K562 (cell line): ENCODE results near the gene MXD3. TPM values are rescaled to one million over a fixed set of nuclear protein-coding genes. Genes with fewer than 3 reads are reported as not detected.
A peak's percentile ranks its signal among the peaks of the same experiment; 100 is the strongest.

Experiments used
- ATAC-seq: fragments of 200-7000 bp; cut with Tn5 transposase; 3 replicates; pipeline ENCODE4 v1.9.1; 2020; ENCODE audit warnings: moderate library complexity
- BruUV-seq: library from RNA; stranded (reverse); fragments of 400-500 nt; replicated peaks from 2 replicates; lab custom pipeline; 2021; lab: Mats Ljungman, UMichigan
- CTCF ChIA-PET: fragments of 300-600 bp; formaldehyde crosslinking; extraction: SDS; loops from one replicate; lab custom pipeline; 2021; ENCODE audit warnings: low intra/inter-chr PET ratio; lab: Yijun Ruan, JAX
- POLR2A ChIA-PET: fragments of 300-600, 350-650 bp; sonication (Branson Sonifier 250); formaldehyde crosslinking; extraction: SDS; loops from one replicate; lab custom pipeline; 2021; ENCODE audit warnings: antibody characterized with exemption, inconsistent platforms; lab: Yijun Ruan, JAX
- DNase-seq, 4 experiments: peaks; one replicate each; pipeline versions ENCODE4 v3.0.0 to v3.0.0-alpha.2; 2011 to 2018; ENCODE audit warnings: low spot score in 3 of 4, mixed read lengths in 3 of 4; ENCODE audit errors: extremely low read depth in 1 of 4
- FAIRE-seq: peaks from 2 replicates; lab custom pipeline; 2011; peaks lifted over from hg19 to GRCh38; lab: Jason Lieb, UNC
- H2AFZ ChIP-seq: 2 replicates; pipeline ENCODE4 v1.6.0; 2011; ENCODE audit warnings: low read depth, low read length, control low read depth, inconsistent platforms
- H3K27ac ChIP-seq: fragments of 200-600 bp; 3 replicates; pipeline ENCODE4 v1.8.0; 2011; ENCODE audit warnings: low read depth, mild to moderate bottlenecking, control low read depth, inconsistent platforms, low read length, moderate library complexity, mixed read lengths; ENCODE audit errors: extremely low read depth
- H3K27me3 ChIP-seq, 2 experiments: fragments of 300-600 bp in 1 of 2; 2 replicates in 1 of 2; 3 replicates in 1 of 2; pipeline versions ENCODE4 v1.6.0 to v1.8.0; 2011; ENCODE audit warnings: inconsistent platforms in 2 of 2, low read length in 2 of 2, mild to moderate bottlenecking in 1 of 2, mixed read lengths in 1 of 2, moderate library complexity in 1 of 2; ENCODE audit not compliant: control insufficient read depth in 2 of 2, insufficient read depth in 2 of 2
- H3K36me3 ChIP-seq: fragments of 300-600 bp; 3 replicates; pipeline ENCODE4 v1.8.0; 2011; ENCODE audit warnings: mild to moderate bottlenecking, low read length, inconsistent platforms; ENCODE audit not compliant: control insufficient read depth, insufficient read depth
- H3K4me1 ChIP-seq, 2 experiments: fragments of 200-600 bp in 1 of 2; replicated peaks in 1 of 2; 2 replicates in 1 of 2; 3 replicates in 1 of 2; pipeline versions ENCODE4 v1.5.1 to v1.8.0; 2011; ENCODE audit warnings: inconsistent platforms in 2 of 2, low read length in 2 of 2, mild to moderate bottlenecking in 1 of 2, mixed read lengths in 1 of 2, moderate library complexity in 1 of 2; ENCODE audit not compliant: control insufficient read depth in 2 of 2, insufficient read depth in 2 of 2
- H3K4me2 ChIP-seq: 2 replicates; pipeline ENCODE4 v1.6.1; 2011; ENCODE audit warnings: low read length, control low read depth, inconsistent platforms, mixed read lengths; ENCODE audit not compliant: insufficient read depth
- H3K4me3 ChIP-seq: fragments of 200-600 bp; sonication (generic), shearing (Covaris generic); 2 replicates; pipeline ENCODE4 v1.5.1; 2016; ENCODE audit warnings: control low read depth, inconsistent platforms
- H3K79me2 ChIP-seq: fragments of 200-600 bp; 3 replicates; pipeline ENCODE4 v1.8.0; 2011; ENCODE audit warnings: low read length, inconsistent platforms; ENCODE audit not compliant: control insufficient read depth, insufficient read depth
- H3K9ac ChIP-seq, 2 experiments: 2 replicates each; pipeline versions ENCODE4 v1.6.0 to v1.6.1; 2011; ENCODE audit warnings: low read depth in 2 of 2, low read length in 2 of 2, control low read depth in 1 of 2, inconsistent platforms in 1 of 2, mild to moderate bottlenecking in 1 of 2, mixed read lengths in 1 of 2; ENCODE audit not compliant: insufficient read depth in 1 of 2
- H3K9me1 ChIP-seq: one replicate; pipeline ENCODE4 v1.6.0; 2011; ENCODE audit warnings: inconsistent platforms, mild to moderate bottlenecking, low read length, moderate library complexity; ENCODE audit not compliant: control insufficient read depth, insufficient read depth
- H3K9me3 ChIP-seq: replicated peaks from 2 replicates; pipeline ENCODE4 v1.5.1; 2011; ENCODE audit warnings: low read depth, low read length, inconsistent platforms; ENCODE audit not compliant: control insufficient read depth, insufficient read depth
- H4K20me1 ChIP-seq: replicated peaks from 2 replicates; pipeline ENCODE4 v1.6.1; 2011; ENCODE audit warnings: low read length, inconsistent platforms, mixed read lengths; ENCODE audit not compliant: control insufficient read depth, insufficient read depth
- CAMTA2 ChIP-seq: fragments of 250-450 bp; sonication (Bioruptor Pico); conservative IDR thresholded peaks from 2 replicates; pipeline ENCODE4 v1.5.1; 2022
- CC2D1A ChIP-seq: fragments of 450-650 bp; IDR thresholded peaks from 2 replicates; pipeline ENCODE4 v1.6.1; 2017; ENCODE audit warnings: mild to moderate bottlenecking
- CREB5 ChIP-seq: fragments of 250-450 bp; sonication (Bioruptor Pico); IDR thresholded peaks from 2 replicates; pipeline ENCODE4 v1.5.0; 2020; ENCODE audit warnings: mild to moderate bottlenecking
- ELF2 ChIP-seq: fragments of 250-450 bp; sonication (Bioruptor Pico); IDR thresholded peaks from 2 replicates; pipeline ENCODE4 v1.5.0; 2021; ENCODE audit warnings: mild to moderate bottlenecking
- HES1 ChIP-seq: fragments of 450-650 bp; IDR thresholded peaks from 2 replicates; pipeline ENCODE4 v1.6.1; 2016; ENCODE audit warnings: low read depth, mild to moderate bottlenecking, moderate library complexity
- HNRNPUL1 ChIP-seq: fragments of 200-400 bp; formaldehyde crosslinking; IDR thresholded peaks from 2 replicates; pipeline ENCODE4 v1.6.1; 2017; ENCODE audit warnings: low read length
- KDM1A ChIP-seq, 2 experiments: fragments of 450-650 bp; IDR thresholded peaks; 2 replicates each; pipeline ENCODE4 v1.6.1; 2016; ENCODE audit warnings: mild to moderate bottlenecking in 2 of 2
- KLF10 ChIP-seq: fragments of 250-450 bp; sonication (Bioruptor Pico); IDR thresholded peaks from 2 replicates; pipeline ENCODE4 v1.6.1; 2021; ENCODE audit warnings: matching md5 sums
- POLR2G ChIP-seq: fragments of 200-400 bp; formaldehyde crosslinking; IDR thresholded peaks from 2 replicates; pipeline ENCODE4 v1.6.1; 2017; ENCODE audit warnings: low read depth, mild to moderate bottlenecking, antibody characterized with exemption, low read length, moderate library complexity
- STAT6 ChIP-seq: sonication (generic); formaldehyde crosslinking; IDR thresholded peaks from 2 replicates; pipeline ENCODE4 v1.8.1; 2023; ENCODE audit warnings: mild to moderate bottlenecking, missing genetic modification reagents
- TBP ChIP-seq: optimal IDR thresholded peaks from 2 replicates; pipeline ENCODE3; 2011; ENCODE audit warnings: low read depth, low read length, improper control_type of control experiment
- ZBTB34 ChIP-seq: fragments of 250-450 bp; sonication (Bioruptor Pico); IDR thresholded peaks from 2 replicates; pipeline ENCODE4 v1.8.0; 2021; ENCODE audit warnings: mild to moderate bottlenecking, moderate library complexity
- ZNF561 ChIP-seq: fragments of 450-650 bp; formaldehyde crosslinking; conservative IDR thresholded peaks from 2 replicates; pipeline ENCODE4 v1.4.0; 2020; ENCODE audit warnings: mild to moderate bottlenecking, moderate library complexity
- ZNF830 ChIP-seq: fragments of 250-450 bp; sonication (Bioruptor Pico); IDR thresholded peaks from 2 replicates; pipeline ENCODE4 v1.5.0; 2021; ENCODE audit warnings: mild to moderate bottlenecking
- WGBS: fragments of 100-300 bp; shearing (Covaris generic); methylation state at CpG from one replicate; pipeline ENCODE4 v1.1.6; 2016; ENCODE audit warnings: low coverage, mixed read lengths; ENCODE audit not compliant: insufficient coverage; ENCODE audit errors: missing lambda C conversion rate; 5-methylcytosine and 5-hydroxymethylcytosine counted together
- in situ Hi-C: fragments of 300-500 bp; cut with MboI; formaldehyde crosslinking; loops from 4 replicates; pipeline ENCODE4 v1.15.0; 2018; ENCODE audit warnings: inconsistent platforms, mixed read lengths
- intact Hi-C: fragments of 100-400 bp; cut with micrococcal nuclease; formaldehyde crosslinking; loops from 2 replicates; pipeline ENCODE4 v1.14.2; 2022
- polyA plus RNA-seq, 8 experiments: library from polyadenylated mRNA; depleted of rRNA in 4 of 8; stranded (reverse) in 5 of 8; unstranded in 3 of 8; fragments of >200 nt; fragmentation: Nextera tagmentation in 2 of 8; fragmentation: Illumina TruSeq in 1 of 8; extraction: Ambion mirVana in 2 of 8; extraction: Trizol in 1 of 8; gene quantifications; 2 replicates each; pipeline versions ENCODE4 v1.2.1 to v1.2.3, GENCODE V29; 2011 to 2014; ENCODE audit warnings: inconsistent platforms in 1 of 8, missing spikeins in 1 of 8
- total RNA-seq, 7 experiments: library from RNA; depleted of rRNA in 6 of 7; stranded (reverse); fragments of >200 nt in 6 of 7; fragmentation: Illumina TruSeq in 2 of 7; extraction: Trizol in 2 of 7; gene quantifications; 2 replicates each; pipeline versions ENCODE4 v1.2.1 to v1.2.3, GENCODE V29; 2011 to 2021; ENCODE audit warnings: low replicate concordance in 1 of 7

MXD3 gene
- total and polyA plus RNA-seq, 9 of the 15 experiments (the other 6 are each of a cell fraction or from before 2014, with no cell fraction given), result 0.28 to 24.8 (median 4.5) TPM

- TF ChIP-seq STAT6 (CRISPR knock-in tag), result no peak
Observed at GRCh38 chr5:177302354-177303110, 9.2 kb downstream of the MXD3 start (continued).

- 85% methylated on average over 7 of the region's 7 CpGs for WGBS
- ChIA-PET POLR2A (interaction anchor here (0.7 to 1.9 kb wide), 10 partner anchors 9 to 192 kb away, joined by 3 to 9 read pairs (median 4); partner anchors contain the start of gene MXD3), CTCF (no interaction called here)
- H3K4me2 ChIP-seq, result peak overlapping the region; percentile 94
- H3K79me2 ChIP-seq, result peaks cover 48% of the 10 kb centered on the region
- peak overlapping the region; percentile 93 to 99; a peak in 3 of 4 replicates for H3K9ac ChIP-seq
- intact Hi-C loops (loop anchor here (5.0 kb wide), 1 partner anchor 169 kb away; the partner anchor contains the start of gene NSD1), in situ Hi-C loops (no loop called here)
- no peaks in the 10 kb centered on the region for H3K9me3 ChIP-seq
- peaks cover 23 to 29% of the 10 kb centered on the region in 2 experiments for H3K4me1 ChIP-seq
- peaks cover 60% of the 10 kb centered on the region for H3K36me3 ChIP-seq
- FAIRE-seq, result no peak
- H3K27ac ChIP-seq, result 0 out of 3 replicates have a peak overlapping the region, but pooled peaks have one; percentile 89
- ATAC-seq, result no peak
- H3K27me3 ChIP-seq, result no peaks in the 10 kb centered on the region
- no peaks in the 10 kb centered on the region for H3K9me1 ChIP-seq
- no peak overlapping the region for H2AFZ ChIP-seq
- peak overlapping the region; percentile 88; the same call in 1 of the 2 replicates for H3K4me3 ChIP-seq
- peaks cover 10% of the 10 kb centered on the region for H4K20me1 ChIP-seq
- no TSS peak for BruUV-seq
- DNase-seq, result no peak
- TF ChIP-seq TBP, result no peak
- TF ChIP-seq KDM1A (IDR thresholded peaks at IDR 0.05), result no peak
- no peak for TF ChIP-seq ELF2 (CRISPR knock-in tag)
- TF ChIP-seq CC2D1A, result no peak
- no peak for TF ChIP-seq CAMTA2 (CRISPR knock-in tag)
- TF ChIP-seq ZNF830, result no peak
- TF ChIP-seq CREB5, result no peak
- TF ChIP-seq HNRNPUL1, result no peak
- TF ChIP-seq POLR2G, result 0 out of 2 replicates have a peak, but pooled peaks have one; percentile 4
- TF ChIP-seq ZBTB34 (CRISPR knock-in tag), result no peak
- TF ChIP-seq ZNF561 (CRISPR knock-in tag), result no peak
- no peak for TF ChIP-seq HES1
- no peak for TF ChIP-seq KLF10 (CRISPR knock-in tag)
Observed at GRCh38 chr5:177301503-177302165, 10.1 kb downstream of the MXD3 start.
